NCI-H128 (cell line): ENCODE data around the gene NECAB3.

Source experiments
- DNase-seq: peaks from one replicate; lab custom pipeline; 2025; ENCODE audit not compliant: unreplicated experiment; lab: John Stamatoyannopoulos, UW

NECAB3 gene

GRCh38 chr20:33624399-33624798 is 49.8 kb downstream of the NECAB3 start:
- DNase-seq = no peak

DNA sequence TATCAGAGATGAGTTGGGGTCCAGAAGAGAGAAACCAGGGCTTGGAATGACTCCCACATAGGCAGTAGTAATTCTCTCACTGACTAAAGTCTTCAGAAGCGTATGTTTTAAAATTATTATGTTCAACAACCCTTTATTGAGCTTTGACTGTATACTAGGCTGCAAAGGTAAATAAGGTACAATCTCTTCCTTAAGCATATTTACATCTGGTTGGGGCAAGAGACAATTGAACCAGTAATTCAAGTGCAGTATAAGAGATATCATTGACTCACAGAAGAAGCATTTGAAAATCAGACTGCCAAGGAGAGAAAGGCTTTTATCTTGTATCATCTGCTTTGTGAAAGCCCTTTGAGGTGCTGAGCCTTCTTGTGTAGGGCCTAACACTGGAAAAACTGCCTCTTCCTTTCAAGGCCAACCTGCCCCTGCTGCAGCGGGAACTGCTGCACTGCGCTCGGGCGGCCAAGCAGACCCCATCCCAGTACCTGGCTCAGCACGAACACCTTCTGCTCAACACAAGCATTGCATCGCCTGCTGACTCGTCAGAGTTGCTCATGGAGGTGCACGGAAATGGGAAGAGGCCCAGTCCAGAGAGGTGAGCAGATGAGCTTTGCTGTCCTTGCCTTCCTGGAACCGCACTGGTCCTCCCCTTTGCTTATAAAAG is 51.4 kb downstream of the NECAB3 start:
- no peak for DNase-seq

DNA sequence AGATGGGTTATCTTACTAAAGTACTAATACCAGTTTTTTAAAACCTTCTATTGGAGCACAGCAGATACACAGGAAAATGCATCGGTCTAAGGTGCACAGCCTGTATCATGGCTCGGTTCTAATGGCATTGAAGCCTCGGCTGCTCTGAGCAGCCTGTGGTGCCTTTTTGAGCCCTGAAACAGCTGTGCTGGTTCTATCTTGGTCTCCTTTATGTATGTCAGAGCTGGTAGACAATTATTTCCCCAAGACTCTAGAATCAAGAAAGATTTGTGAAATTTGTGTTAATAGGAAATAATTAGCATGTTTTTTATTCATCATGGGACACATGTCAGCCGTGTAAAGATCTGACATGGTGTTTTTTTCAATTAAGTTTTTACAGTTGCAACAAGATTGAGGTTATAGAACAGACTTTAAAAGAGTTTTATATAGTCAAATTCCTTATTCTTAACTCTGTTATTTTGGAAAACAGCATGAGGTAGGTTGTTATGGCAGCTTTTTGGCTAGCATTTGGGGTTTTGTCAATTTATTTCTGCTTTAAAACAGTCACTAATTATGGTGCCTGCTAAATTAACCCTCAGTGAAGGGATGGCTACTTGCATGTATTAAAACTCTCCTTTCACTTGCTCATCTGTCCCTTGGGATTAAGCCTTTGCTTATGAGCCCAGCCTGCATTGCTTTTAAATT is 52.4 kb downstream of the NECAB3 start:
- DNase-seq = no peak

GRCh38 chr20:33612001-33612400 is 62.2 kb downstream of the NECAB3 start:
- no peak for DNase-seq

GRCh38 chr20:33611106-33611505 is 63.1 kb downstream of the NECAB3 start:
- DNase-seq = no peak

- no peak for DNase-seq
These were observed 64.7 kb downstream of the NECAB3 start for GRCh38 chr20:33609504-33609903.
